Measurements from ENCODE around the gene SORCS2. TPM values are rescaled to one million over a fixed set of nuclear protein-coding genes. Genes with fewer than 3 reads are reported as not detected.

Gene SORCS2
- total and polyA plus RNA-seq, 2 of the 8 experiments (the other 6 are each of a cell fraction or from before 2014, with no cell fraction given): 0.36 to 1.8 TPM

DNA sequence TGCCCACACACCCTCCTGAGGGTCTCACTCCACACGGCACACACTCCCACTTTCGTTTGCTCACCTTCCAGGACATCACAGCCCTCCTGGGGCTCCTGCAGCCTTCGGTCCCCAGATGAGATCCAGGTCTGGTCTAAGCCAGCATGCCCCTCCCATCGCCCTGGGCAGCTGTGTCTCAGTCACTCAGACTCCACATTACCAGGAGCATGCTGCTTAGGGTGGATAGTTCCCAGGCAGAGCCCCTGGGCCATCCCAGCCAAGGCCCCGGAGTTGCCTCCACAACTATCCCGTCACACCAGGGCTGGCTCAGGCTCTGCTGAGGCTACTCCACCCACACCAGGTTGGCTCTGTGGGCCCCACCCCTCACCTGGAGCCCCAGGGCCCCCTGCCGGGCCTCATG, 292.8 kb downstream of the SORCS2 start:
- Histone ChIP-seq H3K36me3 (ENCODE audit: control insufficient read depth in 2 of 4, insufficient read depth in 4 of 4, low read length in 3 of 4) (no peaks in the 10 kb centered on the region), H3K14ac (ENCODE audit: insufficient read length) (no peak overlapping the region), H3K79me2 (ENCODE audit: control insufficient read depth in 1 of 2, insufficient read depth in 2 of 2, low read length in 2 of 2) (no peaks in the 10 kb centered on the region), H2BK5ac (ENCODE audit: low read depth, low read length) (no peak overlapping the region), H2AK5ac (ENCODE audit: low read depth, low read length) (no peak overlapping the region), H4K8ac (ENCODE audit: extremely low read depth, insufficient read depth, low read length) (no peak overlapping the region), H3K18ac (ENCODE audit: extremely low read depth, low read length) (no peak overlapping the region; the same call in 1 of the 2 replicates), H3K79me1 (ENCODE audit: low read depth, low read length) (no peaks in the 10 kb centered on the region), H3K23ac (ENCODE audit: insufficient read length) (no peak overlapping the region), H2BK15ac (ENCODE audit: low read length) (no peak overlapping the region), H3K23me2 (ENCODE audit: low read depth, low read length) (no peaks in the 10 kb centered on the region), H3K4me2 (ENCODE audit: insufficient read depth in 1 of 2, low read depth in 2 of 2, low read length in 2 of 2) (no peak overlapping the region), H3K4ac (replicated peaks; ENCODE audit: insufficient read length, low read depth, low read length) (no peak overlapping the region), H3K56ac (replicated peaks; ENCODE audit: insufficient read length, low read depth, low read length) (no peak overlapping the region), H3K4me3 (ENCODE audit: extremely low read depth in 1 of 4, insufficient read depth in 2 of 4, low read depth in 3 of 4, low read length in 4 of 4) (no peak overlapping the region), H3K9ac (replicated peaks in 1 of 4; ENCODE audit: extremely low read depth in 1 of 4, low read depth in 3 of 4, low read length in 3 of 4) (no peak overlapping the region), H3K27me3 (replicated peaks in 1 of 4; ENCODE audit: control insufficient read depth in 3 of 4, extremely low read depth in 1 of 4, insufficient read depth in 3 of 4, low read length in 3 of 4) (no peaks in the 10 kb centered on the region; a peak in 1 of 7 replicates), H2BK20ac (ENCODE audit: low read length) (no peak overlapping the region), H3K4me1 (replicated peaks in 1 of 4; ENCODE audit: control insufficient read depth in 3 of 4, insufficient read depth in 4 of 4, low read length in 3 of 4) (peaks cover 0 to 3% (median 1%) of the 10 kb centered on the region in 4 experiments; a peak in 3 of 7 replicates), H2BK120ac (replicated peaks; ENCODE audit: low read depth, low read length) (no peak overlapping the region), H4K91ac (replicated peaks; ENCODE audit: insufficient read length, low read length) (no peak overlapping the region), H4K20me1 (replicated peaks in 1 of 2; ENCODE audit: control insufficient read depth in 1 of 2, insufficient read depth in 2 of 2, low read length in 2 of 2) (no peaks in the 10 kb centered on the region), H3K27ac (ENCODE audit: low read depth, low read length) (no peak overlapping the region), H4K5ac (ENCODE audit: insufficient read length, low read depth, low read length) (no peak overlapping the region), H2BK12ac (ENCODE audit: low read depth, low read length) (no peak overlapping the region), H2AFZ (ENCODE audit: low read length) (no peak overlapping the region), H3K9me3 (ENCODE audit: insufficient read depth in 2 of 2, low read depth in 1 of 2, low read length in 1 of 2) (no peaks in the 10 kb centered on the region)
- 91% methylated on average over 5 of the region's 7 CpGs; no CpG with 5 or more reads in 1 of the 2 experiments for WGBS, 2 experiments (ENCODE audit: extremely low coverage in 1 of 2, insufficient coverage in 1 of 2, insufficient read length in 1 of 2, insufficient replicate concordance in 2 of 2, low coverage in 1 of 2, low lambda C conversion rate in 2 of 2, missing lambda C conversion rate in 1 of 2)
- DNase-seq (ENCODE audit: low read depth in 1 of 2, low spot score in 2 of 2) (no peak), FAIRE-seq (no peak)
- ChIA-PET POLR2A (ENCODE audit: partially characterized antibody) (interaction anchor here (1.1 kb wide), 1 partner anchor 31 kb away, joined by 3 read pairs; no protein-coding TSS in a partner anchor), CTCF (ENCODE audit: partially characterized antibody) (interaction anchor here (0.8 to 2.0 kb wide), 5 partner anchors 12 to 151 kb away, joined by 3 to 4 read pairs (median 3); no protein-coding TSS in a partner anchor)
- TF ChIP-seq YY1 (IDR thresholded peaks at IDR 0.05; ENCODE audit: low read depth, low read length) (no peak), TEAD4 (IDR thresholded peaks at IDR 0.05; ENCODE audit: low read depth, low read length) (no peak), TBP (IDR thresholded peaks at IDR 0.05; ENCODE audit: low read depth, low read length) (no peak), GABPA (IDR thresholded peaks at IDR 0.05; ENCODE audit: borderline replicate concordance, insufficient read depth, low read length) (no peak), CHD1 (IDR thresholded peaks at IDR 0.05; ENCODE audit: low read depth, low read length) (no peak), CEBPB (IDR thresholded peaks at IDR 0.05; ENCODE audit: low read depth, low read length) (no peak)
